ENCODE measurements around the gene GPN2.

The GPN2 gene

GRCh38 chr1:26862781-26863684 is 27.1 kb downstream of the GPN2 start, which contains the start of gene SFN:
SFN (plus strand) TSS chr1:26863149; CDS start chr1:26863213, 64 bp downstream.
- in situ Hi-C loops (cut with HindIII; ENCODE audit: low pct_unique_long_range_greater_than_20kb, low sequenced_read_pairs), result no loop called here
- peak; percentile 22 to 93 for DNase-seq (ENCODE audit: low read depth in 1 of 2, low spot score in 1 of 2)
- no peak for TF ChIP-seq JUND (IDR thresholded peaks at IDR 0.05; ENCODE audit: low read depth)

- no peak for DNase-seq (ENCODE audit: low read depth in 1 of 2, low spot score in 1 of 2)
- no peak for TF ChIP-seq JUND (IDR thresholded peaks at IDR 0.05; ENCODE audit: low read depth)
- in situ Hi-C loops (cut with HindIII; ENCODE audit: low pct_unique_long_range_greater_than_20kb, low sequenced_read_pairs), result no loop called here
These were observed 28.1 kb downstream of the GPN2 start for GRCh38 chr1:26861889-26862378.

- in situ Hi-C loops (cut with HindIII; ENCODE audit: low pct_unique_long_range_greater_than_20kb, low sequenced_read_pairs), result no loop called here
- no peak for TF ChIP-seq JUND (IDR thresholded peaks at IDR 0.05; ENCODE audit: low read depth)
These were observed 28.8 kb downstream of the GPN2 start for GRCh38 chr1:26861286-26861701.

GRCh38 chr1:26858891-26859640 is 31.0 kb downstream of the GPN2 start:
- DNase-seq (ENCODE audit: low read depth in 1 of 2, low spot score in 1 of 2), result no peak
- in situ Hi-C loops (cut with HindIII; ENCODE audit: low pct_unique_long_range_greater_than_20kb, low sequenced_read_pairs), result no loop called here
- no peak for TF ChIP-seq JUND (IDR thresholded peaks at IDR 0.05; ENCODE audit: low read depth)

More at GRCh38 chr1:26861286-26861701, 28.8 kb downstream of the GPN2 start:
- DNase-seq (ENCODE audit: low read depth in 1 of 2, low spot score in 1 of 2), result peak in 1 of 2 experiments; percentile 43

DNA sequence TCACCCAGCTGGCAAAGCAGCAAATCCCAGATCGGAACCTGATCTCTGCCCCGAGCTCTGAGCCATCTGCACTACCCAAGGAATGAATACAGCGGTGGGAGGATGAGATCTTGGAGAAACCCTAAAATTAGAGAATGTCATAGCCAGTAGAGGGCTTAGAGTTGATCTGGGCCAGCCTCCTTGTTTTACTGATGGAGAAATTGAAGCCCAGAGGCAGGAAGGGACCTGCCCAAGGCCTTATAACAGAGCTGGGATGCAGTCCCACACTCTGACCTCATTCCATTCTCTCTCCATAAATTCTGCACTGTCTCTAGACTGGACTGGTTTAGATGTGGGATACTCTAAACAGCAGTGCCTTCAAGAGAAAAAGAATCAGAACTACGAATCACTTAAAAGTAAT is 31.9 kb downstream of the GPN2 start:
- no peak for DNase-seq (ENCODE audit: low read depth in 1 of 2, low spot score in 1 of 2)
- TF ChIP-seq JUND (IDR thresholded peaks at IDR 0.05; ENCODE audit: low read depth), result no peak
- in situ Hi-C loops (cut with HindIII; ENCODE audit: low pct_unique_long_range_greater_than_20kb, low sequenced_read_pairs), result no loop called here

GRCh38 chr1:26857473-26858060 is 32.5 kb downstream of the GPN2 start:
- in situ Hi-C loops (cut with HindIII; ENCODE audit: low pct_unique_long_range_greater_than_20kb, low sequenced_read_pairs), result no loop called here

DNA sequence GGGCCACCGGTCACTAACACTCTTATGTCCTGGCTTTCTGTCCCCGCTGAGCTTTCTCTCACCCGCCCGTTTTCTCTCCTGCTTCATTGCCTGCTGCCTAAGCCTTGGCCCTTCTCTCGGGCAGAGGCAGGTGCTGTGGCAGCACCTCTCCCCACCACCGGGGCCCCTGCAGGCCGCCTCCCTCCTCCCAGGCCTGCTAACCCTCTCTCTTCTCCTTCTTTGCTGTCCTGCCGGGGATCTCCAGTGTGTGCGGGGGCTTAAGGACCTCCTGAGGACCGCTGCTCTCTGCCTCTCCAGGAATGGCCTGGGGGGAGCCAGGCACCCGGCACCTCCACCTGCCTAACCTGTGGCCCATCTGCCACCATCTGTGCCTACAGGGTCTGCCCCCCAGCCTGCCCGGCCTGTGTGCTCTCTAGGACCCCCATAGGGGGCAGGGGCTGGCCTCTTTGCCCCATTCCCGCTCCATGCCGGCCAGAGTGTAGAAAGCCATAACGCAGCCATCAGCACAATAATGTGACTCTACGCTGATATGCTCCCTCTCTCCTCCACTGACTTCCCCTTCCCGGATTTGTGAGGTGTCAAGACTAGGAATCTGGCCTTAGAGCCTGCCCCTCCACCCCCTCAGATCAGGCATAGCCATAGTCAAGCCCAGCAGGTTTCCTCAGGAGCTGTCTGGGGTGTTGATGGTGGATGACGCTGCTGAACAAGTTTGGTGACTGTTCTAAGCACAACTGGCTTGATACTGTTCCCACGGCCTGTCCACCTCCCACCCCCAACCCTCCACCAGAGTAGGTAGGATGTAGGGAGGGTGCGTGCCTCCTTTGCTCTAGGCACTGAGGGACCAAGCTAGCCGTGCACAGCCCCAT is 33.2 kb downstream of the GPN2 start:
- in situ Hi-C loops (cut with HindIII; ENCODE audit: low pct_unique_long_range_greater_than_20kb, low sequenced_read_pairs), result no loop called here
- DNase-seq (ENCODE audit: low read depth in 1 of 2, low spot score in 1 of 2), result peak in 1 of 2 experiments; percentile 27
- TF ChIP-seq JUND (IDR thresholded peaks at IDR 0.05; ENCODE audit: low read depth), result no peak

More at GRCh38 chr1:26857473-26858060, 32.5 kb downstream of the GPN2 start:
- no peak for TF ChIP-seq JUND (IDR thresholded peaks at IDR 0.05; ENCODE audit: low read depth)
- no peak for DNase-seq (ENCODE audit: low read depth in 1 of 2, low spot score in 1 of 2)

DNA sequence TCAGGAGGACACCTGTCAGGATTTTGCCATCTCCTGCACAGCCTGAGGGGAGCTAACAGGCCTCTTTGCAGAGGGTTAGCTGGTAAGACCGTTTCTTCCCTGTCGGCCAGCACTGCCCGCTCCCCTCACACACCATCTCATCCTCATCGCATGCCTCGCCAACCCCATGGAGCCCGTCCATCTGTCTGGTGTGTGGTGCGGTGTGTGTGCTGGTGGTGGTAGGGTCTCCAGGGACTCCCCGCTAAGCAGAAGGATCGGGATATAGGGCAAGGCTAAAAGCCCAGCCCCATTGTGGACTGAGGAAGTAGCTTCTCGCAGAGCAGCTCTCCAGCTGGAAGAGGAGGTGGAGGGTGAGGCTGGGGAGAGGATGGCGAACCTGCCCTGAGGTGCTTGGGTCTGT is 33.9 kb downstream of the GPN2 start:
- no peak for DNase-seq (ENCODE audit: low read depth in 1 of 2, low spot score in 1 of 2)
- in situ Hi-C loops (cut with HindIII; ENCODE audit: low pct_unique_long_range_greater_than_20kb, low sequenced_read_pairs), result no loop called here
- TF ChIP-seq JUND (IDR thresholded peaks at IDR 0.05; ENCODE audit: low read depth), result no peak

GRCh38 chr1:26855636-26856035 is 34.4 kb downstream of the GPN2 start:
- no peak for DNase-seq (ENCODE audit: low read depth in 1 of 2, low spot score in 1 of 2)
- in situ Hi-C loops (cut with HindIII; ENCODE audit: low pct_unique_long_range_greater_than_20kb, low sequenced_read_pairs), result no loop called here
- TF ChIP-seq JUND (IDR thresholded peaks at IDR 0.05; ENCODE audit: low read depth), result no peak

GRCh38 chr1:26854906-26855305 is 35.2 kb downstream of the GPN2 start:
- no peak for TF ChIP-seq JUND (IDR thresholded peaks at IDR 0.05; ENCODE audit: low read depth)
- in situ Hi-C loops (cut with HindIII; ENCODE audit: low pct_unique_long_range_greater_than_20kb, low sequenced_read_pairs), result no loop called here
- DNase-seq (ENCODE audit: low read depth in 1 of 2, low spot score in 1 of 2), result no peak

GRCh38 chr1:26853600-26853999 is 36.5 kb downstream of the GPN2 start:
- no peak for DNase-seq (ENCODE audit: low read depth in 1 of 2, low spot score in 1 of 2)
- TF ChIP-seq JUND (IDR thresholded peaks at IDR 0.05; ENCODE audit: low read depth), result no peak
- in situ Hi-C loops (cut with HindIII; ENCODE audit: low pct_unique_long_range_greater_than_20kb, low sequenced_read_pairs), result no loop called here

GRCh38 chr1:26853156-26853555 is 36.9 kb downstream of the GPN2 start:
- TF ChIP-seq JUND (IDR thresholded peaks at IDR 0.05; ENCODE audit: low read depth), result no peak
- DNase-seq (ENCODE audit: low read depth in 1 of 2, low spot score in 1 of 2), result peak; percentile 85 to 87
- in situ Hi-C loops (cut with HindIII; ENCODE audit: low pct_unique_long_range_greater_than_20kb, low sequenced_read_pairs), result no loop called here
